Sciatic nerve (tissue), 2 donors: ENCODE results near the gene CALR3. TPM values are rescaled to one million over a fixed set of nuclear protein-coding genes. Genes with fewer than 3 reads are reported as not detected.
"Not testable (repeated sequence)": the region's sequence is repeated elsewhere in the genome, so short reads cannot be mapped to it uniquely, and the experiment has no call there.

Experiments used
- ATAC-seq: fragments of 200-7000 bp; cut with Tn5 transposase; one replicate; pipeline ENCODE4 v1.9.1; 2020; ENCODE audit warnings: mild to moderate bottlenecking, moderate library complexity
- DNase-seq: peaks from one replicate; pipeline ENCODE4 v3.0.0-alpha.2; 2020; ENCODE audit warnings: low spot score
- intact Hi-C: fragments of 100-400 bp; cut with DNase I; formaldehyde crosslinking; loops from one replicate; pipeline ENCODE4 v1.14.2; 2022
- total RNA-seq: library from RNA; stranded (reverse); fragmentation: NEBNext Ultra II Directional; extraction: Animal tissue kit (Norgen Biotek cat#: 25700); gene quantifications from one replicate; pipeline ENCODE4 v1.2.1, GENCODE V29; 2021
- donor health status: DM: no; HTN: no; CAD: no.
- donor health status: DM: no; HTN: no; CAD: no.

CALR3 gene
- total RNA-seq, 1 donor from 2014 or later: not detected

GRCh38 chr19:16506961-16507360 is 11.0 kb upstream of the CALR3 start:
- intact Hi-C loops: no loop called here
- no peak for ATAC-seq
- no peak for DNase-seq

DNA sequence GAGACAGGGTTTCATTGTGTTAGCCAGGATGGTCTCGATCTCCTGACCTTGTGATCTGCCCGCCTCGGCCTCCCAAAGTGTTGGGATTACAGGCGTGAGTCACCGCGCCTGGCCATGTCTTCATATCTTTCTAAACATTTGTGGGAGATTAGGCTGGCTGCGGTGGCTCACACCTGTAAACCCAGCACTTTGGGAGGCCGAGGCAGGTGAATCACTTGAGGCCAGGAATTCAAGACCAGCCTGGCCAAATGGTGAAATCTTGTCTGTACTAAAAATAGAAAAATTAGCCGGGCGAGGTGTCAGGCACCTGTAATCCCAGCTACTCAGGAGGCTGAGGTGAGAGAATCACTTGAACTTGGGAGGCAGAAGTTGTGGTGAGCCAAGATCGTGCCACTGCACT is 10.2 kb upstream of the CALR3 start:
- intact Hi-C loops, ATAC-seq: not testable (repeated sequence)

GRCh38 chr19:16504271-16504670 is 8.3 kb upstream of the CALR3 start:
- intact Hi-C loops: no loop called here
- DNase-seq (no peak), ATAC-seq (no peak)

More for the DNA sequence above, 10.2 kb upstream of the CALR3 start:
- not testable (repeated sequence) for DNase-seq

DNA sequence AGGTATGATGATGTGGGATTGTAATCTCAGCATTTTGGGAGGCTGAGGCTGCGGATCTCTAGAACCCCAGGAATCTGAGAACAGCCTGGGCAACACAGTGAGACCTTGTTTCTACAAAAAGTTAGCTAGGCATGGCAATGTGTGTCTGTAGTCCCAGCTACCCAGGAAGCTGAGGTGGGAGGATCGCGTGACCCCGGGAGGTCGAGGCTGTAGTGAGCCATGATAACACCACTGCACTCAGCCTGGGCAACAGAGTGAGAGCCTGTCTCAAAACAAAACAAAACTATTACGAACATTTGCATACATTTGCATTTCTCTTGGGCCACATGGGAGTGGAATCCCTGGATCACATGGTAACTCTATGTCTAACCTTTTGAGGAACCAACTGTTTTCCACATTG is 1.9 kb upstream of the CALR3 start:
- DNase-seq: no peak
- intact Hi-C loops: no loop called here
- ATAC-seq: no peak

DNA sequence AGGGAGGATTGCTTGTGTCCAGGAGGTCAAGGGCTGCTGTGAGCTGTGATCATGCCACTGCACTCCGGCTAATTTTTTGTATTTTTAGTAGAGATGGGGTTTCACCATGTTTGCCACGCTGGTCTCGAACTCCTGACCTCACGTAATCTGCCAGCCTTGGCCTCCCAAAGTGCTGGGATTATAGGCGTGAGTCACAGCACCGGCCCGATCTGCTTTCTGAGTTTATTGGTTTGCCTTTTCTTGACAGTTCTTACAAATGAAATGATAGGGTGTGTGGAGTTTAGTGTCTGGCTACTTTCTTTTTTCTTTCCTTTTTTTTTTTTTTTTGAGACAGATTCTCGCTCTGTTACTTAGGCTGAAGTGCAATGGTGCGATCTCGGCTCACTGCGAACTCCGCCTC is 1.1 kb upstream of the CALR3 start:
- DNase-seq: no peak
- ATAC-seq: no peak
- intact Hi-C loops: no loop called here

- DNase-seq: no peak
- intact Hi-C loops: no loop called here
- peak; percentile 0 for ATAC-seq
These were observed 631 bp upstream of the CALR3 start for GRCh38 chr19:16496613-16496983.

- DNase-seq, ATAC-seq, intact Hi-C loops: not testable (repeated sequence)
These were observed 9.5 kb downstream of the CALR3 start for GRCh38 chr19:16486476-16486875.

DNA sequence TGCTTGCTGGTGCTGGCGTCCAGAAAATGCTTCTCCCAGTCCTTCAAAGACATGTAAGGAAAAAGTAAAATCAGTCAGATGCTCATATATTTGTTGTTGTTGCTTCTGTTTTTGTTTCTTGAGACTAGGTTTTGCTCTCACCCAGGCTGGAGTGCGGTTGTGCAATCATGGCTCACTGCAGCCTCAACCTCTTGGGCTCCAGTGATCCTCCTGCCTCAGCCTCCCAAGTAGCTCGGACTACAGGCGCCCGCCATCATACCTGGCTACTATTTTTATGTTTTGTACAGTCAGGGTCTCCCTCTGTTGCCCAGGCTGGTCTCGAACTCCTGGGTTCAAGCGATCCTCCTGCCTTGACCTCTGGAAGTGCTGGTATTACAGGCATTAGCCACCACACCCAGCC is 13.2 kb downstream of the CALR3 start:
- intact Hi-C loops: no loop called here
- DNase-seq (no peak), ATAC-seq (no peak)

DNA sequence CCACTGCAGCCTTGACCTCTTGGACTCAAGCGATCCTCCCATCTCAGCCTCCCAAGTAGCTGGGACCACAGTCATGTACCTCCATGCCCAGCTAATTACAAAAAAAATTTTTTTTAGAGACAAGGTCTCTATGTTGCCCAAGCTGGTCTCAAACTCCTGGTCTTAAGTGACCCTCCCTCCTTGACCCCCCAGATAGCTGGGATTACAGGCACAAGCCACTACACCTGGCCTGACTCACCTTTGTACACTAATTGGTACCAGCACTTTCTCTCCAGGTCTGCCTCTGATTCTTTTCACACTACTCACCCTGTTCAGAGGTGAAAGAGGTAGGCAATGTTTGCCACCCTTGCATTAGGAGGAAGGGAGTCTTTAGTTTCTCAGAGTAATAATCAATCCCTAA is 18.7 kb downstream of the CALR3 start:
- DNase-seq (no peak), ATAC-seq (no peak)
- intact Hi-C loops: no loop called here

DNA sequence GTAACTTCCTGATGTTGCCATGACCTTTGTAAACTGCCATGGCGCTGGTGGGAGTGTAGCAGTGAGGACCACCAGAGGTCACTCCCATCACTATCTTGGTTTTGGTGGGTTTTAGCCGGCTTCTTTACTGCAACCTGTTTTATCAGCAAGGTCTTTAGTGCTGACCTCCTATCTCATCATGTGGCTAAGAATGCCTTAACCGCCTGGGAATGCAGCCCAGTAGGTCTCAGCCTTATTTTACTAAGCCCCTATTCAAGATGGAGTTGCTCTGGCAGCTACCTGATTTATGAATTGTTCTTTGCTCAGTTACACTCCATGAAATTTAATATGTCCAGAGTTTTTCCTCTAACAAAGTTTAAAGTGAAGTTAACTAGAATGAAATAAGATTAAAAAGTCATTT is 19.6 kb downstream of the CALR3 start:
- intact Hi-C loops: no loop called here
- DNase-seq (no peak), ATAC-seq (no peak)

DNA sequence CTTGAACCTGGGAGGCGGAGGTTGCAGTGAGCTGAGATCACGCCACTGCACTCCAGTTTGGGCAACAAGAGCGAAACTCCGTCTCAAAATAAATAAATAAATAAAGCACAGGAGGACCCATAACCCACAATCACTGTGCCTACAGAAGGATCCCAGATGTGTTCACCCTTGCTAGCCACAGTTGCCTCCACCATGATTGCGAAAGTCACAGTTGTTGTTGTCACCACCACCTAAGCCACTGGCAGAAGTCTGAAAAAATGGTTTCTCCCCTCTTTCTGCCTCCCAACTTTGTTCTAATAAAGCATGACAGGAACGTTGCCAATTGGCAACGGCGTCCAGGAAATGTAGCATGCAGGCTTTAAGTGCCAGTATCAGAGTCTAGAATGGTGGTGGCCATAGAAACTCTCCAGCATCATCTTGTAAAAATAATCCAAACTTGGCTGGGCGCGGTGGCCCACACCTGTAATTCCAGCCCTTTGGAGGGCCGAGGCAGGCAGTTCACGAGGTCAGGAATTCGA is 22.0 kb downstream of the CALR3 start:
- intact Hi-C loops: no loop called here

GRCh38 chr19:16472992-16473391 is 23.0 kb downstream of the CALR3 start:
- intact Hi-C loops: no loop called here
- DNase-seq (no peak), ATAC-seq (no peak)

More for the DNA sequence above, 22.0 kb downstream of the CALR3 start:
- no peak for DNase-seq
- no peak for ATAC-seq

- DNase-seq, intact Hi-C loops, ATAC-seq: not testable (repeated sequence)
These were observed 23.4 kb downstream of the CALR3 start for GRCh38 chr19:16472559-16472899.

- DNase-seq (peak; percentile 65), ATAC-seq (no peak)
- intact Hi-C loops: no loop called here
These were observed 24.8 kb downstream of the CALR3 start for GRCh38 chr19:16470911-16471811.

- no peak for ATAC-seq
- no peak for DNase-seq
- intact Hi-C loops: no loop called here
These were observed 25.4 kb downstream of the CALR3 start for GRCh38 chr19:16470541-16470910.

- no peak for ATAC-seq
- intact Hi-C loops: no loop called here
These were observed 28.4 kb downstream of the CALR3 start for GRCh38 chr19:16467581-16467980.

GRCh38 chr19:16466802-16467427 is 29.1 kb downstream of the CALR3 start:
- intact Hi-C loops, ATAC-seq, DNase-seq: not testable (repeated sequence)

More at GRCh38 chr19:16467581-16467980, 28.4 kb downstream of the CALR3 start:
- DNase-seq: no peak

GRCh38 chr19:16465239-16465638 is 30.7 kb downstream of the CALR3 start:
- no peak for DNase-seq
- ATAC-seq: no peak
- intact Hi-C loops: no loop called here

- intact Hi-C loops: no loop called here
- DNase-seq (no peak), ATAC-seq (no peak)
These were observed 31.9 kb downstream of the CALR3 start for GRCh38 chr19:16463991-16464575.
